Effector memory CD4-positive, alpha-beta T cell (primary cell): ENCODE results near the gene NKRF.
A peak's percentile ranks its signal among the peaks of the same experiment; 100 is the strongest.

ENCODE experiments used
- DNase-seq, 3 donors: peaks; one replicate each; pipeline ENCODE4 v3.0.0-alpha.2; 2020
- H3K27ac ChIP-seq: 2 replicates; pipeline ENCODE4 v1.7.0; 2013; ENCODE audit warnings: mild to moderate bottlenecking, low read length, moderate library complexity; ENCODE audit not compliant: insufficient read depth, poor library complexity, severe bottlenecking
- H3K27me3 ChIP-seq: replicated peaks from 2 replicates; pipeline ENCODE4 v1.7.0; 2013; ENCODE audit warnings: mild to moderate bottlenecking, low read length; ENCODE audit not compliant: insufficient read depth, control insufficient read depth, poor library complexity, severe bottlenecking
- H3K36me3 ChIP-seq: 2 replicates; pipeline ENCODE4 v1.7.0; 2013; ENCODE audit warnings: mild to moderate bottlenecking, low read length, moderate library complexity; ENCODE audit not compliant: control insufficient read depth, insufficient read depth
- H3K4me1 ChIP-seq: 2 replicates; pipeline ENCODE4 v1.7.0; 2013; ENCODE audit warnings: low read length, mild to moderate bottlenecking; ENCODE audit not compliant: control insufficient read depth, insufficient read depth, poor library complexity, severe bottlenecking
- H3K4me3 ChIP-seq: 2 replicates; pipeline ENCODE4 v1.7.0; 2013; ENCODE audit warnings: low read length, low read depth, mild to moderate bottlenecking; ENCODE audit not compliant: insufficient read depth, poor library complexity, severe bottlenecking
- H3K9me3 ChIP-seq: 2 replicates; pipeline ENCODE4 v1.7.0; 2013; ENCODE audit warnings: mild to moderate bottlenecking, low read length, moderate library complexity; ENCODE audit not compliant: control insufficient read depth

NKRF gene

DNA sequence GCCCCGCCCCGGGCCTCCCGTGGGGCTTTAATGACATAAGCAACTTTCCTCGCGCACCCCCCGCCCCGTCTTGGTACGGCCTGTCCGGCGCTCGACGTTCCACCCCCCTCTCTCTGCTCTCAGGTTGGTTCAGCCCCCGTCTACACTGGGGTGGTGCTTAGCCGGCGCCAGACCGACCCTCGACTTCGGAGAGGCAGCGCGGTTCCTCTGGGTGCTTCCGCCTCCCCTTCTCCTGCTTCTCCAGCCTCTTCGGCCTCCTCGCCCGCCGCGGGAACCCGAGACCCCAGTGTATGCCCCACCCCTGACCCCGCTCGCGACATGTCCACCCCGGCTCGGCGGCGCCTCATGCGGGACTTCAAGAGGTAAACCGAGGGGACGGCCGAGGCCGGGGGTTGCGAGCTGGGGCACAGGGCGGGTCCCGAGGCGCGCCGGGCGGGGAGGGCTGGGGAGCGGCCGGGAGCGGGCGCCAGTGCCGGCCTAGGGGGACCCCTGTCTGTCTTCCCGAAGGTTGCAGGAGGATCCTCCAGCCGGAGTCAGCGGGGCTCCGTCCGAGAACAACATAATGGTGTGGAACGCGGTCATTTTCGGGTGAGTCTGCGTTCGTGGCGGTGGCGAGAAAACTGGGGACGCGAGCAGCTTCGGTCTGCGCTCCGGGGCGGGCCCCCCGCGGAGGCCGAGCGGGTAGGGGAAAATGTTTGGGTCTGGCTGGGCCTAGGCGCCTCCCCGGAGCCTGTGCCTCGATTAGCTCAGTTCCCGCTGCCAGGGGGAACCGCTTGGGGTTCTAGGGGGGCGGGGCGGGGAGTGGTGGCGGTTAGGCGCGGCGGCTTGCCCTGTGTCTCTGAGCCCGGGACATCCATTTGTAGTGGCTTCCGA, 31.6 kb downstream of the NKRF start, which contains the start of gene UBE2A:
Gene UBE2A, plus strand, starts transcription at position 170 of the 873 bp plus-strand sequence. Its CDS starts 149 bp downstream, at position 319.
- Histone ChIP-seq H3K9me3 (no peaks in the 10 kb centered on the region), H3K4me3 (peak within 1 kb of the TSS; percentile 68), H3K36me3 (no peaks in the 10 kb centered on the region), H3K27me3 (no peaks in the 10 kb centered on the region), H3K27ac (peak within 1 kb of the TSS; percentile 79), H3K4me1 (peaks cover 8% of the 10 kb centered on the region)
- DNase-seq: peak; percentile 77 to 83 (median 78)

DNA sequence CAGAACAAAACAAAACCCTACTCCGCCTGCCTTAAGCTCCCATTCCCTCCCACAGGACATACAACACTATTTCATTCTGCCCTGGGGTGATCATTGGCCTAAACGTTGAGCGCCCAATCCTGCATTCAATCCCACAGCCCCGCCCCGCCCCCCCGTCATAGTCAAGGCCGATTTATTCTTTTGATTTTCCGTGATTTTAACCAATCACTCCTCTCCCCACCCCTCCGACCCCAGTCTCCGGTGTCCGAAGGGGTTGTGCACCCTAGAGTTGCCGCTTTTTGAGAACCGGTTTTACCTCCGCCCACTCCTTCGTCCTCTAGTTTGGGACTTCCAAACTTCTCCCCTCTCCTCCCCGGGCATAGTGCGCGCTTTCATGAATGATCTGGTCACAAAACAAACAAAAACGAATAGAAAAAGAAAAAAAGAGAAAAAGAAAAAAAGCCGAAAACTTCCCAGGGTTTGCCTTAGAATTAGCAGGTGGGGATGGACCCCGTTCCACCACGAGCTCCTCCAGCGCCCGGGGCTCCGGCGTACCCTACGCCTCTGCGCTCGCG, 32.3 kb downstream of the NKRF start:
- H3K9me3 ChIP-seq: no peaks in the 10 kb centered on the region
- no peaks in the 10 kb centered on the region for H3K36me3 ChIP-seq
- peak overlapping the region; percentile 68 for H3K4me3 ChIP-seq
- H3K4me1 ChIP-seq: peaks cover 8% of the 10 kb centered on the region
- H3K27me3 ChIP-seq: no peaks in the 10 kb centered on the region
- DNase-seq: peak in 1 of 3 donors; percentile 9
- peak overlapping the region; percentile 79 for H3K27ac ChIP-seq

DNA sequence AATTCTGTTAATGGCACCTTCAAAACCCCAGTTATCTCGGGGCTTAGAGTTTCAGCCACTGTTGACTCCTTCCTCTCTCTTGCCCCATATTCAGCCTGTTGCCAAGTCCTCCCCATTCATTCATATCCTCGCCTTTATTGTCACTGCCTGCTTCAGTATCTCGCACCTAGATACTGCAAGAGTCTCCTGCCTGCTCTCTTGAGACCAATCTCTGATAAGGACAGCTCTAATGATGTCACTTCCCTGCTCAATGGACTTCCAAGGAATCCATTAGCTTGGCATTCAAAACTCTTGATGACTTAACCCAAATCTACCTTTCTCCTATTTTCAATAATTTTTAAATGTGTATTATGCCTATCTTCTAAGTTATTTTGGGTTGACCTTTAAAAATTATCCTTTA, 33.0 kb downstream of the NKRF start:
- H3K9me3 ChIP-seq: no peaks in the 10 kb centered on the region
- peak overlapping the region; percentile 68 for H3K4me3 ChIP-seq
- H3K4me1 ChIP-seq: peaks cover 8% of the 10 kb centered on the region
- H3K27me3 ChIP-seq: no peaks in the 10 kb centered on the region
- no peaks in the 10 kb centered on the region for H3K36me3 ChIP-seq
- H3K27ac ChIP-seq: no peak overlapping the region
- DNase-seq: no peak

DNA sequence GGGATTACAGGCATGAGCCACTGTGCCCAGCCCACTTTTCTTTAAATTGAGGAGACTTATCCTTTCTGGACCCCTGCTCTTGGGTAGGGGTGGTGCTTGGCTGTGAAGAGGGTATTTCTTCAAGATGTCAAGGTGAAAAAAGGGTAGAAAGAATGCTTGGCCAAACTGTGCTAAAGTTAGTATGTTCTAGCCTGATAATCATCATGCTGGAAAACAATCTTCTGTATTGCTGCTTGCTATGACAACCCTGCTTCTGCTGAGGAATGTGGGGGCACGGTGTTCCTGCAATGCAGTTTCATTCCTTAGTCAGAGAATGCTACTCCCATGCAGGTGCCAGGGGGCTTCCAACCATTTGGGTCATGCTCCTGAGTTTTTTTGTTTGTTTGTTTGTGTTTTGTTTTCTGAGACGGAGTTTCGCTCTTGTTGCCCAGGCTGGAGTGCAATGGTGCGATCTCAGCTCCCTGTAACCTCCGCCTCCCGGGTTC, 35.8 kb downstream of the NKRF start:
- Histone ChIP-seq H3K36me3 (no peaks in the 10 kb centered on the region), H3K27me3 (no peaks in the 10 kb centered on the region), H3K9me3 (no peaks in the 10 kb centered on the region), H3K4me3 (no peak overlapping the region), H3K4me1 (peaks cover 5% of the 10 kb centered on the region), H3K27ac (no peak overlapping the region)
- DNase-seq: no peak

DNA sequence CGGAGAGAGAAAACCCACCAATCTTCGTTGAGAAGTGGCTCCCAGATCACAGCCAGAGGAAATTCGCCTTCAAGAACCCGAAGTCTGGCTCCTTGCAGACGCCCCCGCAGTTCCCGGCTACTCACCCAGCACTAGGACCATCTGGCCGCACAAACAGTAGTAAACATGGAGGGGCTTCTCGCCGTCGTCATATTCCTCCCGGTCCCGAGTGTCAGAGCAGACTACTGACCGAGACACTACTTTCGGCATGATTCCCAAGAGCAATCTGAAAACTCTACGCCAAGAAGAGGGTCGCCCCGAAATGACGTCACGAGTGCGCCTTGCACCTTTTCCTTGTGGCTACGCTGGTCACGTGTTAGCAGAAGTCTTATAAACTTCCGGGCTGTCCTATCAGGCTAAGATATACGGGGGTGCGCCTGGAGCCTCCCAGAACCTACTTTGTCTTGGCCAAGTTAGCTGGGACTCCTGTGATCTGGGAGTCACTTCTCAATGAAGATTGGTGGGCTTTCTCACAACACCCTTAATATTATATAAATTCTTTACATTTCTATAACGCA, 41.0 kb downstream of the NKRF start, which contains the start of gene STEEP1:
Gene STEEP1, minus strand, starts transcription at position 303 of the 557 bp plus-strand sequence. Its CDS starts 54 bp downstream, at position 249.
- Histone ChIP-seq H3K4me3 (peak within 1 kb of the TSS; percentile 65), H3K27me3 (no peaks in the 10 kb centered on the region), H3K27ac (peak within 1 kb of the TSS; percentile 72), H3K36me3 (no peaks in the 10 kb centered on the region), H3K4me1 (no peaks in the 10 kb centered on the region), H3K9me3 (no peaks in the 10 kb centered on the region)
- DNase-seq: peak; percentile 70 to 80 (median 70)

DNA sequence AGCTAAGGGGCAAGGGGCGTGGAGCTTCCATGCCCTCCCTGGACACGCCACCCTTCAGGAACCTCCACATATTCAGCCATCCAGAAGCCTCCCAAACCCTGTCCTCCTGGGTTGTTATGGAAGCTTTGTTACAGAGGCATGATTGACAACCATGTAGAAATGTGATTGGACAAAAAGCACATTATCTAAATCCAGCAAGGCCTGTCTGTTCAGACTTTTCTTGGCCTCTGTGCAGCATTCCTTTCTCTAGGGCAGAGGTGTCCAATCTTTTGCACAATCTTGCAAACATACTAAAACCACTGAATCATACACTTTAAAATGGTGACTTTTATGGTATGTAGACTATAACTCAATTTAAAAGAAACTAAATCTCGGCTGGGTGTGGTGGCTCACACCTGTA, 53.7 kb downstream of the NKRF start:
- no peak overlapping the region for H3K27ac ChIP-seq
- no peaks in the 10 kb centered on the region for H3K9me3 ChIP-seq
- no peaks in the 10 kb centered on the region for H3K4me1 ChIP-seq
- DNase-seq: no peak
- H3K27me3 ChIP-seq: no peaks in the 10 kb centered on the region
- no peaks in the 10 kb centered on the region for H3K36me3 ChIP-seq
- no peak overlapping the region for H3K4me3 ChIP-seq

DNA sequence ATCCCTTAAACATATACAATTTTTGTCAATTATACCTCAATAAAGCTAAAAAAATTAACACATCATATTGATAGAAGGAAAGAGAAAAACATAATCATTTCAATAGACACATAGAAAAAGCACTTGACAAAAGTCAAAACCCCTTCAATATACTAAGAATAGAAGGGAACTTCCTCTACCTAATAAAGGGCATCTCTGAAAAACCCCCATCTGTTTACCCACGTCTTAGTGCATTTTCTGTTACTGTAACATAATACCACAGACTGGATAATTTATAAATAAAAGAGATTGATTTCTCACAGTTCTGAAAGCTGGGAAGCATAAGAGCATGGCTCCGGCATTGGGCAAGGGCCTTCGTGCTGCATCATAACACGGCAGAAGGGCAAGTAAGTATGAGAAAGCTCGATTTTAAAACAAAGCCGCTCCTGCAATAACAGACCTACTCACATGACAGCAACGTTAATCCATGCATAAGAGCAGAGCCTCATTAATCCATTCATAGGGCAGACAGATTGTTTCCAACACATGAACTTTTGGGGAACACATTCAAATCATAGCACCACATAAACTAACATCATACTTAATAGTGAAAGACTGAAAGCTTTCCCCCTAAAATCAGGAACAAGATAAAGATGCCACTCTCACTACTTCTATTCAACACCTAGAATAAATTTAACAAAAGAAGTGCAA, 56.8 kb downstream of the NKRF start:
- Histone ChIP-seq H3K27me3 (no peaks in the 10 kb centered on the region), H3K36me3 (no peaks in the 10 kb centered on the region), H3K27ac (no peak overlapping the region), H3K9me3 (no peaks in the 10 kb centered on the region), H3K4me3 (no peak overlapping the region), H3K4me1 (no peaks in the 10 kb centered on the region)
- DNase-seq: no peak

DNA sequence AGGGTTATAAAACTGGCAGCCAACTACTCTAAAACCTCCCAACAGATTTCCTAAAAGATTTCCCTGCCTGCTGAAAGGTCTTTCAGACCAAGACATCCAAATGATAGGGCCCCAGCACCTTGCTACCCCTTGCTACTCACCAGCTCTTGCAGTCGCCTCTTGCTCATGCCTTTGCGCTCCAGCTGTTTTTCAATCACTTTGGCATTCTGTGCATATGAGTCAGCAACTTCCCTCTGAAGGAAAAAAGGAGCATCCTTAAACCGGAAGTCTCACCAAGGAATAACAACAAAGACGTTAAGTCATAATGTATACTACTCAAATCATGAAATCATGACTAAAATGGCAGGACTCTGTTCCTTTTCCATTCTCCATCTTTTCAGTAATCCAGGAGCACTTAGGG, 65.0 kb downstream of the NKRF start:
- Histone ChIP-seq H3K36me3 (no peaks in the 10 kb centered on the region), H3K9me3 (no peaks in the 10 kb centered on the region), H3K4me1 (no peaks in the 10 kb centered on the region), H3K27ac (no peak overlapping the region), H3K27me3 (no peaks in the 10 kb centered on the region), H3K4me3 (no peak overlapping the region)
- no peak for DNase-seq

DNA sequence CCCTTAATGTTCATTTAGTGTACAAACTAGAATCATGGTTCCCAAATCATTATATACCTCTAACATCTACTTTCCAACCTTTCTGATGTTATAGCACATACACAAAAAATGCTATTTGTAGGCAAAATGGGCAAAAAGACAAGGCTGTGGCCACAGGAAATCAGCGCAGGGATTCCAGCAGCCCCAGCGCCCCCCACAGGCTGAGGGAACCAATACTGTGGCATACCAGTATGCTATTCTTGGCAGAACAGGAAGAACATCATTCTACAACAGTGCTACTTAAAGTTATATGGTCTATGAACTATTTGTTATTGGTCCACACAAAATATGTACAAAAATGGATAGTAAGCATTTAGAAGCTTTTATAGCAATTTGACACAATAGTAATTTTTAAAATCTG, 66.4 kb downstream of the NKRF start:
- no peak for DNase-seq
- H3K4me1 ChIP-seq: no peaks in the 10 kb centered on the region
- no peaks in the 10 kb centered on the region for H3K9me3 ChIP-seq
- H3K27me3 ChIP-seq: no peaks in the 10 kb centered on the region
- H3K36me3 ChIP-seq: no peaks in the 10 kb centered on the region
- no peak overlapping the region for H3K4me3 ChIP-seq
- H3K27ac ChIP-seq: no peak overlapping the region
